Endothelial cell of umbilical vein (primary cell): Measurements from ENCODE around the gene ABCA3. TPM values are rescaled to one million over a fixed set of nuclear protein-coding genes. Genes with fewer than 3 reads are reported as not detected.

ENCODE experiments used
- BruUV-seq: library from RNA; stranded (reverse); fragments of 400-500 nt; replicated peaks from 2 replicates; lab custom pipeline; 2021; lab: Mats Ljungman, UMichigan
- CTCF ChIA-PET: fragments of 300-600, 350-600 bp; sonication (Branson Sonifier 250); formaldehyde crosslinking; loops from one replicate; lab custom pipeline; 2021; ENCODE audit warnings: antibody characterized with exemption, inconsistent platforms; lab: Charles Lee
- POLR2A ChIA-PET: fragments of 300-600, 350-600 bp; sonication (Branson Sonifier 250); formaldehyde crosslinking; loops from one replicate; lab custom pipeline; 2021; ENCODE audit warnings: antibody characterized with exemption, inconsistent platforms; lab: Charles Lee
- DNase-seq: peaks from one replicate; pipeline ENCODE4 v3.0.0-alpha.2; 2011; ENCODE audit warnings: low read depth, low spot score
- FAIRE-seq: peaks from 2 replicates; lab custom pipeline; 2011; peaks lifted over from hg19 to GRCh38; lab: Jason Lieb, UNC
- H2AFZ ChIP-seq: 2 replicates; pipeline ENCODE4 v1.6.0; 2012; ENCODE audit warnings: low read depth, low read length, control low read depth, inconsistent platforms
- H3K27ac ChIP-seq: 2 replicates; pipeline ENCODE4 v1.5.1; 2011; ENCODE audit warnings: low read depth, mild to moderate bottlenecking, control low read depth, low read length, moderate library complexity; ENCODE audit not compliant: insufficient read depth
- H3K27me3 ChIP-seq, 2 experiments: 2 replicates each; pipeline versions ENCODE4 v1.6.0 to v1.6.1; 2011; ENCODE audit warnings: low read length in 2 of 2, mixed read lengths in 1 of 2; ENCODE audit not compliant: control insufficient read depth in 2 of 2, insufficient read depth in 2 of 2
- H3K36me3 ChIP-seq, 2 experiments: 2 replicates in 1 of 2; 3 replicates in 1 of 2; pipeline ENCODE4 v1.5.1; 2011; ENCODE audit warnings: low read length in 2 of 2, mild to moderate bottlenecking in 1 of 2, moderate library complexity in 1 of 2; ENCODE audit not compliant: control insufficient read depth in 2 of 2, insufficient read depth in 2 of 2; ENCODE audit errors: extremely low read depth in 1 of 2
- H3K4me1 ChIP-seq: 3 replicates; pipeline ENCODE4 v1.5.1; 2011; ENCODE audit warnings: mild to moderate bottlenecking, low read length; ENCODE audit not compliant: control insufficient read depth, insufficient read depth; ENCODE audit errors: extremely low read depth
- H3K4me2 ChIP-seq: 2 replicates; pipeline ENCODE4 v1.6.1; 2011; ENCODE audit warnings: low read length, control low read depth, mixed read lengths; ENCODE audit not compliant: insufficient read depth
- H3K4me3 ChIP-seq, 3 experiments: fragments of 200-600 bp in 1 of 3; sonication (generic), shearing (Covaris generic) in 1 of 3; replicated peaks in 1 of 3; 2 replicates each; pipeline ENCODE4 v1.5.1; 2011 to 2016; ENCODE audit warnings: control low read depth in 3 of 3, low read length in 3 of 3, mild to moderate bottlenecking in 2 of 3, inconsistent platforms in 1 of 3, low read depth in 1 of 3, moderate library complexity in 1 of 3; ENCODE audit not compliant: insufficient read depth in 1 of 3
- H3K79me2 ChIP-seq: 2 replicates; pipeline ENCODE4 v1.6.0; 2012; ENCODE audit warnings: low read length, inconsistent platforms; ENCODE audit not compliant: control insufficient read depth, insufficient read depth
- H3K9ac ChIP-seq: replicated peaks from 2 replicates; pipeline ENCODE3; 2011; ENCODE audit warnings: low read length, control low read depth; ENCODE audit not compliant: insufficient read depth; ENCODE audit errors: extremely low read depth
- H3K9me1 ChIP-seq: replicated peaks from 3 replicates; pipeline ENCODE4 v1.6.0; 2011; ENCODE audit warnings: mild to moderate bottlenecking, low read length; ENCODE audit not compliant: control insufficient read depth, insufficient read depth; ENCODE audit errors: extremely low read depth
- H3K9me3 ChIP-seq: replicated peaks from 2 replicates; pipeline ENCODE4 v1.5.1; 2012; ENCODE audit warnings: low read length, inconsistent platforms; ENCODE audit not compliant: control insufficient read depth, insufficient read depth
- H4K20me1 ChIP-seq: replicated peaks from 2 replicates; pipeline ENCODE3; 2011; ENCODE audit warnings: mild to moderate bottlenecking, low read length; ENCODE audit not compliant: control insufficient read depth, insufficient read depth; ENCODE audit errors: extremely low read depth
- EZH2 ChIP-seq: IDR thresholded peaks from 2 replicates; pipeline ENCODE4 v1.6.1; 2012; ENCODE audit warnings: borderline replicate concordance, low read depth, mild to moderate bottlenecking, moderate library complexity, low read length, inconsistent platforms; ENCODE audit not compliant: severe bottlenecking
- FOS ChIP-seq: IDR thresholded peaks from 2 replicates; pipeline ENCODE4 v1.6.1; 2011; ENCODE audit warnings: mild to moderate bottlenecking, low read length, moderate library complexity, borderline replicate concordance; ENCODE audit not compliant: insufficient read depth
- GATA2 ChIP-seq: IDR thresholded peaks from 2 replicates; pipeline ENCODE4 v1.7.0; 2011; ENCODE audit warnings: low read depth, mild to moderate bottlenecking, moderate library complexity, mixed read lengths, low read length; ENCODE audit not compliant: insufficient read length, insufficient read depth
- JUN ChIP-seq: IDR thresholded peaks from 2 replicates; pipeline ENCODE4 v1.6.1; 2011; ENCODE audit warnings: borderline replicate concordance, low read depth; ENCODE audit not compliant: insufficient read length, insufficient read depth
- MYC ChIP-seq: IDR thresholded peaks from one replicate; pipeline ENCODE4 v1.6.1; 2011; ENCODE audit warnings: mild to moderate bottlenecking, low read depth, low read length
- POLR2AphosphoS5 ChIP-seq: IDR thresholded peaks from 2 replicates; pipeline ENCODE4 v1.6.1; 2012; ENCODE audit warnings: low read depth, mild to moderate bottlenecking, control low read depth, low read length, moderate library complexity; ENCODE audit not compliant: insufficient read depth
- dilution Hi-C: fragments of 300-500 bp; cut with MboI; formaldehyde crosslinking; loops from one replicate; pipeline ENCODE4 v1.15.0; 2019; ENCODE audit warnings: low sequenced_read_pairs; ENCODE audit not compliant: extremely low pct_ligation_motif_present
- intact Hi-C: fragments of 100-400 bp; cut with micrococcal nuclease; formaldehyde crosslinking; loops from one replicate; pipeline ENCODE4 v1.10.0; 2022
- polyA plus RNA-seq, 4 experiments: library from polyadenylated mRNA; depleted of rRNA in 3 of 4; stranded (reverse) in 3 of 4; unstranded in 1 of 4; fragments of >200 nt; gene quantifications; 2 replicates each; pipeline versions ENCODE4 v1.2.1 to v1.2.3, GENCODE V29; 2011 to 2012; ENCODE audit warnings: missing spikeins in 1 of 4
- total RNA-seq: library from RNA; stranded (reverse); gene quantifications from 2 replicates; pipeline ENCODE4 v1.2.3, GENCODE V29; 2021
- TF ChIP-seq, protein P1 (sequence below), 2 donors: IDR thresholded peaks; 1 replicate in 1 of 2; 2 replicates in 1 of 2; pipeline ENCODE4 v1.5.1; 2011; ENCODE audit warnings: low read length in 2 of 2, mild to moderate bottlenecking in 2 of 2, moderate library complexity in 2 of 2, control low read depth in 1 of 2, inconsistent platforms in 1 of 2, low read depth in 1 of 2; ENCODE audit not compliant: insufficient read depth in 1 of 2; ENCODE audit errors: extremely low read depth in 1 of 2

Gene ABCA3
- total and polyA plus RNA-seq, 2 donors (not counting 3 experiments of a cell fraction or from before 2014, with no cell fraction given), result 13.5 to 36.0 TPM

DNA sequence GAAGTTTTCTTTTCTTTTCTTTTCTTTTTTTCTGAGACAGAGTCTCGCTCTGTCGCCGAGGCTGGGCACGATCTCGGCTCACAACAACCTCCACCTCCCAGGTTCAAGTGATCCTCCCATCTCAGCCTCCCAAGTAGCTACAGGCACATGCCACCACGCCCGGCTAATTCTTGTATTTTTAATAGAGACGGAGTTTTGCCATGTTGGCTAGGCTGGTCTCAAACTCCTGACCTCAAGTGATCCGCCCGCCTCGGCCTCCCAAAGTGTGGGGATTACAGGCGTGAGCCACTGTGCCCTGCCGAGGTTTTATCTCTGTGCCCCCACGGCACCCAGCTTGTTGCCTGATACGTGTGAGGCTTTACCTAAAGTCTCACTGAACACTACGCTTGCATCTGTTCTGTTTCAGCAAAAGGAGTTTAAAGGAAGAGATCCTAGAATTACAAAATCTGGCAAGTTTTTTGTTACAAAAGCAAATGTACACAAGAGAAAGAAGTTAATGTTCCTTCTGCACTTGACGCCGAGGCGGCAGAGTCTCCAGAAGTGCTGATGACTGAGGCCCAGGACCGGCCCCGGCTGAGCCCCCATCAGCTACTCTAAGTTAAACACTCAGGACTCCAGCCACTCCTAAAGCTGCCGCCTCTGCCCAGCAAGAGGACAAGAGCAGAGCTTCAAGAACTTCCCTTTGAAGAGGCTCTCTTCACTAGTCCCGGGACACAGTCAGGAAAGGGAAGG lies 9.2 kb downstream of the ABCA3 start:
- Histone ChIP-seq H2AFZ (no peak overlapping the region), H3K27ac (no peak overlapping the region), H3K9ac (no peak overlapping the region), H3K4me2 (no peak overlapping the region), H3K9me3 (no peaks in the 10 kb centered on the region), H3K9me1 (no peaks in the 10 kb centered on the region), H3K4me3 (no peak overlapping the region), H3K36me3 (peaks cover 0 to 5% of the 10 kb centered on the region in 2 experiments), H3K27me3 (no peaks in the 10 kb centered on the region), H4K20me1 (no peaks in the 10 kb centered on the region), H3K79me2 (no peaks in the 10 kb centered on the region), H3K4me1 (peaks cover 5% of the 10 kb centered on the region)
- dilution Hi-C loops, result no loop called here
- ChIA-PET POLR2A (no interaction called here), CTCF (interaction anchor here (0.7 to 1.5 kb wide), 3 partner anchors 9 to 144 kb away, joined by 3 to 4 read pairs (median 3); partner anchors contain the start of genes ABCA3 and TBC1D24)
- intact Hi-C loops, result no loop called here
- no peak for TF ChIP-seq FOS
- no peak for TF ChIP-seq POLR2AphosphoS5
- no peak for TF ChIP-seq GATA2
- TF ChIP-seq, protein P1, sequence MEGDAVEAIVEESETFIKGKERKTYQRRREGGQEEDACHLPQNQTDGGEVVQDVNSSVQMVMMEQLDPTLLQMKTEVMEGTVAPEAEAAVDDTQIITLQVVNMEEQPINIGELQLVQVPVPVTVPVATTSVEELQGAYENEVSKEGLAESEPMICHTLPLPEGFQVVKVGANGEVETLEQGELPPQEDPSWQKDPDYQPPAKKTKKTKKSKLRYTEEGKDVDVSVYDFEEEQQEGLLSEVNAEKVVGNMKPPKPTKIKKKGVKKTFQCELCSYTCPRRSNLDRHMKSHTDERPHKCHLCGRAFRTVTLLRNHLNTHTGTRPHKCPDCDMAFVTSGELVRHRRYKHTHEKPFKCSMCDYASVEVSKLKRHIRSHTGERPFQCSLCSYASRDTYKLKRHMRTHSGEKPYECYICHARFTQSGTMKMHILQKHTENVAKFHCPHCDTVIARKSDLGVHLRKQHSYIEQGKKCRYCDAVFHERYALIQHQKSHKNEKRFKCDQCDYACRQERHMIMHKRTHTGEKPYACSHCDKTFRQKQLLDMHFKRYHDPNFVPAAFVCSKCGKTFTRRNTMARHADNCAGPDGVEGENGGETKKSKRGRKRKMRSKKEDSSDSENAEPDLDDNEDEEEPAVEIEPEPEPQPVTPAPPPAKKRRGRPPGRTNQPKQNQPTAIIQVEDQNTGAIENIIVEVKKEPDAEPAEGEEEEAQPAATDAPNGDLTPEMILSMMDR (IDR thresholded peaks at IDR 0.05; ENCODE audit: extremely low read depth in 1 of 2, insufficient read depth in 1 of 2, low read depth in 1 of 2, low read length in 2 of 2), result no peak
- no peak for TF ChIP-seq EZH2
- no peak for TF ChIP-seq MYC
- TF ChIP-seq JUN, result no peak
- no TSS peak for BruUV-seq
- FAIRE-seq (no peak), DNase-seq (no peak)
